Endothelial cell of umbilical vein (primary cell): ENCODE results near the gene LINGO4. TPM values are rescaled to one million over a fixed set of nuclear protein-coding genes. Genes with fewer than 3 reads are reported as not detected.

Experiments
- BruUV-seq: library from RNA; stranded (reverse); fragments of 400-500 nt; replicated peaks from 2 replicates; lab custom pipeline; 2021; lab: Mats Ljungman, UMichigan
- CTCF ChIA-PET: fragments of 300-600, 350-600 bp; sonication (Branson Sonifier 250); formaldehyde crosslinking; loops from one replicate; lab custom pipeline; 2021; ENCODE audit warnings: antibody characterized with exemption, inconsistent platforms; lab: Charles Lee
- POLR2A ChIA-PET: fragments of 300-600, 350-600 bp; sonication (Branson Sonifier 250); formaldehyde crosslinking; loops from one replicate; lab custom pipeline; 2021; ENCODE audit warnings: antibody characterized with exemption, inconsistent platforms; lab: Charles Lee
- DNase-seq: peaks from one replicate; pipeline ENCODE4 v3.0.0-alpha.2; 2011; ENCODE audit warnings: low read depth, low spot score
- FAIRE-seq: peaks from 2 replicates; lab custom pipeline; 2011; peaks lifted over from hg19 to GRCh38; lab: Jason Lieb, UNC
- H2AFZ ChIP-seq: 2 replicates; pipeline ENCODE4 v1.6.0; 2012; ENCODE audit warnings: low read depth, low read length, control low read depth, inconsistent platforms
- H3K27ac ChIP-seq: 2 replicates; pipeline ENCODE4 v1.5.1; 2011; ENCODE audit warnings: low read depth, mild to moderate bottlenecking, control low read depth, low read length, moderate library complexity; ENCODE audit not compliant: insufficient read depth
- H3K27me3 ChIP-seq, 2 experiments: 2 replicates each; pipeline versions ENCODE4 v1.6.0 to v1.6.1; 2011; ENCODE audit warnings: low read length in 2 of 2, mixed read lengths in 1 of 2; ENCODE audit not compliant: control insufficient read depth in 2 of 2, insufficient read depth in 2 of 2
- H3K36me3 ChIP-seq, 2 experiments: 2 replicates in 1 of 2; 3 replicates in 1 of 2; pipeline ENCODE4 v1.5.1; 2011; ENCODE audit warnings: low read length in 2 of 2, mild to moderate bottlenecking in 1 of 2, moderate library complexity in 1 of 2; ENCODE audit not compliant: control insufficient read depth in 2 of 2, insufficient read depth in 2 of 2; ENCODE audit errors: extremely low read depth in 1 of 2
- H3K4me1 ChIP-seq: 3 replicates; pipeline ENCODE4 v1.5.1; 2011; ENCODE audit warnings: mild to moderate bottlenecking, low read length; ENCODE audit not compliant: control insufficient read depth, insufficient read depth; ENCODE audit errors: extremely low read depth
- H3K4me2 ChIP-seq: 2 replicates; pipeline ENCODE4 v1.6.1; 2011; ENCODE audit warnings: low read length, control low read depth, mixed read lengths; ENCODE audit not compliant: insufficient read depth
- H3K4me3 ChIP-seq, 3 experiments: fragments of 200-600 bp in 1 of 3; sonication (generic), shearing (Covaris generic) in 1 of 3; replicated peaks in 1 of 3; 2 replicates each; pipeline ENCODE4 v1.5.1; 2011 to 2016; ENCODE audit warnings: control low read depth in 3 of 3, low read length in 3 of 3, mild to moderate bottlenecking in 2 of 3, inconsistent platforms in 1 of 3, low read depth in 1 of 3, moderate library complexity in 1 of 3; ENCODE audit not compliant: insufficient read depth in 1 of 3
- H3K79me2 ChIP-seq: 2 replicates; pipeline ENCODE4 v1.6.0; 2012; ENCODE audit warnings: low read length, inconsistent platforms; ENCODE audit not compliant: control insufficient read depth, insufficient read depth
- H3K9ac ChIP-seq: replicated peaks from 2 replicates; pipeline ENCODE3; 2011; ENCODE audit warnings: low read length, control low read depth; ENCODE audit not compliant: insufficient read depth; ENCODE audit errors: extremely low read depth
- H3K9me1 ChIP-seq: replicated peaks from 3 replicates; pipeline ENCODE4 v1.6.0; 2011; ENCODE audit warnings: mild to moderate bottlenecking, low read length; ENCODE audit not compliant: control insufficient read depth, insufficient read depth; ENCODE audit errors: extremely low read depth
- H3K9me3 ChIP-seq: replicated peaks from 2 replicates; pipeline ENCODE4 v1.5.1; 2012; ENCODE audit warnings: low read length, inconsistent platforms; ENCODE audit not compliant: control insufficient read depth, insufficient read depth
- H4K20me1 ChIP-seq: replicated peaks from 2 replicates; pipeline ENCODE3; 2011; ENCODE audit warnings: mild to moderate bottlenecking, low read length; ENCODE audit not compliant: control insufficient read depth, insufficient read depth; ENCODE audit errors: extremely low read depth
- EZH2 ChIP-seq: IDR thresholded peaks from 2 replicates; pipeline ENCODE4 v1.6.1; 2012; ENCODE audit warnings: borderline replicate concordance, low read depth, mild to moderate bottlenecking, moderate library complexity, low read length, inconsistent platforms; ENCODE audit not compliant: severe bottlenecking
- FOS ChIP-seq: IDR thresholded peaks from 2 replicates; pipeline ENCODE4 v1.6.1; 2011; ENCODE audit warnings: mild to moderate bottlenecking, low read length, moderate library complexity, borderline replicate concordance; ENCODE audit not compliant: insufficient read depth
- GATA2 ChIP-seq: IDR thresholded peaks from 2 replicates; pipeline ENCODE4 v1.7.0; 2011; ENCODE audit warnings: low read depth, mild to moderate bottlenecking, moderate library complexity, mixed read lengths, low read length; ENCODE audit not compliant: insufficient read length, insufficient read depth
- JUN ChIP-seq: IDR thresholded peaks from 2 replicates; pipeline ENCODE4 v1.6.1; 2011; ENCODE audit warnings: borderline replicate concordance, low read depth; ENCODE audit not compliant: insufficient read length, insufficient read depth
- MYC ChIP-seq: IDR thresholded peaks from one replicate; pipeline ENCODE4 v1.6.1; 2011; ENCODE audit warnings: mild to moderate bottlenecking, low read depth, low read length
- POLR2A ChIP-seq: IDR thresholded peaks from 2 replicates; pipeline ENCODE4 v1.6.1; 2012; ENCODE audit warnings: low read depth, mild to moderate bottlenecking, control low read depth, low read length
- POLR2AphosphoS5 ChIP-seq: IDR thresholded peaks from 2 replicates; pipeline ENCODE4 v1.6.1; 2012; ENCODE audit warnings: low read depth, mild to moderate bottlenecking, control low read depth, low read length, moderate library complexity; ENCODE audit not compliant: insufficient read depth
- dilution Hi-C: fragments of 300-500 bp; cut with MboI; formaldehyde crosslinking; loops from one replicate; pipeline ENCODE4 v1.15.0; 2019; ENCODE audit warnings: low sequenced_read_pairs; ENCODE audit not compliant: extremely low pct_ligation_motif_present
- intact Hi-C: fragments of 100-400 bp; cut with micrococcal nuclease; formaldehyde crosslinking; loops from one replicate; pipeline ENCODE4 v1.10.0; 2022
- polyA plus RNA-seq, 4 experiments: library from polyadenylated mRNA; depleted of rRNA in 3 of 4; stranded (reverse) in 3 of 4; unstranded in 1 of 4; fragments of >200 nt; gene quantifications; 2 replicates each; pipeline versions ENCODE4 v1.2.1 to v1.2.3, GENCODE V29; 2011 to 2012; ENCODE audit warnings: missing spikeins in 1 of 4
- total RNA-seq: library from RNA; stranded (reverse); gene quantifications from 2 replicates; pipeline ENCODE4 v1.2.3, GENCODE V29; 2021
- TF ChIP-seq, protein P1 (sequence below), 2 donors: IDR thresholded peaks; 1 replicate in 1 of 2; 2 replicates in 1 of 2; pipeline ENCODE4 v1.5.1; 2011; ENCODE audit warnings: low read length in 2 of 2, mild to moderate bottlenecking in 2 of 2, moderate library complexity in 2 of 2, control low read depth in 1 of 2, inconsistent platforms in 1 of 2, low read depth in 1 of 2; ENCODE audit not compliant: insufficient read depth in 1 of 2; ENCODE audit errors: extremely low read depth in 1 of 2
- TF ChIP-seq, protein P2 (sequence below): IDR thresholded peaks from 2 replicates; pipeline ENCODE4 v1.6.1; 2011; ENCODE audit not compliant: insufficient read depth, insufficient read length

LINGO4 gene
- total and polyA plus RNA-seq, 2 donors (not counting 3 experiments of a cell fraction or from before 2014, with no cell fraction given): not detected

DNA sequence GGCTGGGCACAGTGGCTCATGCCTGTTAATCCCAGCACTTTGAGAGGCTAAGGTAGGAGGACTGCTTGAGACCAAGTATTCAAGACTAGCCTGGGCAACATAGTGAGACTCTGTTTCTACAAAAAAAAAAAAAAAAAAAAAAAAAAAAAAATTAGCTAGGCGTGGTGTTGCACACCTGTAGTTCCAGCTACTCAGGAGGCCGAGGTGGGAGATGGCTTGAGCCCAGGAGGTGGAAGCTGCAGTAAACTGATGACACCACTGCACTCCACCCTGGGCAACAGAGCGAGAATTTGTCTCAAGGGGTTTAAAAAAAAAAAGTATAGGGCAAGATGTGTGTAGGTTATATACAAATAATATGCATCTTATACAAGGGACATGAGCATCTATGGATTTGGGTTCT lies 17.5 kb downstream of the LINGO4 start:
- Histone ChIP-seq H3K9me1 (no peaks in the 10 kb centered on the region), H3K27ac (no peak overlapping the region), H3K4me1 (peaks cover 12% of the 10 kb centered on the region), H3K4me3 (no peak overlapping the region), H3K79me2 (no peaks in the 10 kb centered on the region), H3K4me2 (no peak overlapping the region), H3K9ac (no peak overlapping the region), H3K27me3 (peaks cover 0 to 4% of the 10 kb centered on the region in 2 experiments), H4K20me1 (no peaks in the 10 kb centered on the region), H3K36me3 (no peaks in the 10 kb centered on the region), H3K9me3 (no peaks in the 10 kb centered on the region), H2AFZ (no peak overlapping the region)
- no peak for DNase-seq
- no TSS peak for BruUV-seq
- FAIRE-seq: no peak
- intact Hi-C loops: no loop called here
- dilution Hi-C loops: no loop called here
- CTCF ChIA-PET: interaction anchor here (0.6 kb wide), 1 partner anchor 170 kb away, joined by 3 read pairs; no protein-coding TSS in a partner anchor
- POLR2A ChIA-PET: no interaction called here
- no peak for TF ChIP-seq MYC
- TF ChIP-seq JUN: no peak

DNA sequence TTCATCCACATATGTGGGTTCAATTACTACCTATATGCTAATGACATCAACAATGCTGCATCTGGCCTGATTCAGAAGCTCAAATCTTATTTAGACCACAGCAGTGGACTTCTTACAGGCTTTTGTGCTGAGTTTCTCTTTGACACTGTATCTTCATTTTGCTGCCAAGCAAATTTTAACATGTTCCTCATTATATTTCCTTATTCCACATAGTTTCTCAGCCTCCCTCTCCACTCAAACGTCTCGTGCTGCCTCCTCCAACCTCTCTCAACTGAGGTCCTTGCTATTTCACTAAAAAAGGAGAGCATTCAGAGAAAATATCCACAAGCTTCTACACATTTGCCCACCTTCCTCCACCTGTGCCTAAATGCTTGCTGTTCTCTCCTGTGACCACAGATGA lies 21.4 kb downstream of the LINGO4 start:
- Histone ChIP-seq H3K9me1 (no peaks in the 10 kb centered on the region), H3K9ac (no peak overlapping the region), H3K36me3 (no peaks in the 10 kb centered on the region), H3K79me2 (no peaks in the 10 kb centered on the region), H3K4me2 (no peak overlapping the region), H3K9me3 (no peaks in the 10 kb centered on the region), H3K27ac (no peak overlapping the region), H3K4me1 (no peaks in the 10 kb centered on the region), H2AFZ (no peak overlapping the region), H3K4me3 (no peak overlapping the region), H3K27me3 (peaks cover 0 to 4% of the 10 kb centered on the region in 2 experiments), H4K20me1 (no peaks in the 10 kb centered on the region)
- dilution Hi-C loops (no loop called here), intact Hi-C loops (no loop called here)
- no peak for DNase-seq
- no peak for FAIRE-seq
- ChIA-PET CTCF (interaction anchor here (1.2 kb wide), 1 partner anchor 9 kb away, joined by 3 read pairs; no protein-coding TSS in a partner anchor), POLR2A (no interaction called here)
- TF ChIP-seq POLR2AphosphoS5: no peak
- no peak for TF ChIP-seq POLR2A
- no peak for TF ChIP-seq JUN
- TF ChIP-seq MYC: no peak
- TF ChIP-seq, protein P1, sequence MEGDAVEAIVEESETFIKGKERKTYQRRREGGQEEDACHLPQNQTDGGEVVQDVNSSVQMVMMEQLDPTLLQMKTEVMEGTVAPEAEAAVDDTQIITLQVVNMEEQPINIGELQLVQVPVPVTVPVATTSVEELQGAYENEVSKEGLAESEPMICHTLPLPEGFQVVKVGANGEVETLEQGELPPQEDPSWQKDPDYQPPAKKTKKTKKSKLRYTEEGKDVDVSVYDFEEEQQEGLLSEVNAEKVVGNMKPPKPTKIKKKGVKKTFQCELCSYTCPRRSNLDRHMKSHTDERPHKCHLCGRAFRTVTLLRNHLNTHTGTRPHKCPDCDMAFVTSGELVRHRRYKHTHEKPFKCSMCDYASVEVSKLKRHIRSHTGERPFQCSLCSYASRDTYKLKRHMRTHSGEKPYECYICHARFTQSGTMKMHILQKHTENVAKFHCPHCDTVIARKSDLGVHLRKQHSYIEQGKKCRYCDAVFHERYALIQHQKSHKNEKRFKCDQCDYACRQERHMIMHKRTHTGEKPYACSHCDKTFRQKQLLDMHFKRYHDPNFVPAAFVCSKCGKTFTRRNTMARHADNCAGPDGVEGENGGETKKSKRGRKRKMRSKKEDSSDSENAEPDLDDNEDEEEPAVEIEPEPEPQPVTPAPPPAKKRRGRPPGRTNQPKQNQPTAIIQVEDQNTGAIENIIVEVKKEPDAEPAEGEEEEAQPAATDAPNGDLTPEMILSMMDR (IDR thresholded peaks at IDR 0.05; ENCODE audit: extremely low read depth in 1 of 2, insufficient read depth in 1 of 2, low read depth in 1 of 2, low read length in 2 of 2): no peak
- no peak for TF ChIP-seq FOS
- TF ChIP-seq, protein P2, sequence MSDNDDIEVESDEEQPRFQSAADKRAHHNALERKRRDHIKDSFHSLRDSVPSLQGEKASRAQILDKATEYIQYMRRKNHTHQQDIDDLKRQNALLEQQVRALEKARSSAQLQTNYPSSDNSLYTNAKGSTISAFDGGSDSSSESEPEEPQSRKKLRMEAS: no peak
- no peak for TF ChIP-seq EZH2
- TF ChIP-seq GATA2: no peak
- BruUV-seq: no TSS peak
